Osteocyte (in vitro differentiated cells): ENCODE measurements around the gene OVCA2. TPM values are rescaled to one million over a fixed set of nuclear protein-coding genes. Genes with fewer than 3 reads are reported as not detected.
"Not testable (repeated sequence)": the region's sequence is repeated elsewhere in the genome, so short reads cannot be mapped to it uniquely, and the experiment has no call there.

Experiments
- DNase-seq: peaks from one replicate; pipeline ENCODE4 v3.0.0; 2021; ENCODE audit warnings: mixed read lengths; ENCODE audit not compliant: unreplicated experiment; ENCODE audit errors: extremely low spot score
- H3K27ac Mint-ChIP-seq: one replicate; pipeline ENCODE4 v1.8.0; 2021; ENCODE audit warnings: mild to moderate bottlenecking, mixed read lengths; ENCODE audit not compliant: unreplicated experiment
- H3K27me3 Mint-ChIP-seq: one replicate; pipeline ENCODE4 v1.8.0; 2021; ENCODE audit warnings: mixed read lengths; ENCODE audit not compliant: unreplicated experiment
- H3K36me3 Mint-ChIP-seq: one replicate; pipeline ENCODE4 v1.8.0; 2021; ENCODE audit warnings: mixed read lengths; ENCODE audit not compliant: unreplicated experiment
- H3K4me1 Mint-ChIP-seq: one replicate; pipeline ENCODE4 v1.8.0; 2021; ENCODE audit warnings: mixed read lengths; ENCODE audit not compliant: unreplicated experiment
- H3K4me3 Mint-ChIP-seq: one replicate; pipeline ENCODE4 v1.8.0; 2021; ENCODE audit warnings: mild to moderate bottlenecking, moderate library complexity, mixed read lengths; ENCODE audit not compliant: unreplicated experiment
- H3K9me3 Mint-ChIP-seq: one replicate; pipeline ENCODE4 v1.8.0; 2021; ENCODE audit warnings: mixed read lengths; ENCODE audit not compliant: unreplicated experiment
- total RNA-seq: library from RNA; stranded (reverse); gene quantifications from 2 replicates; pipeline ENCODE4 v1.2.1, GENCODE V29; 2021
- TF ChIP-seq, protein P1 (sequence below): fragments of 200-600 bp; sonication (generic); IDR thresholded peaks from 2 replicates; pipeline ENCODE4 v1.5.0; 2021; ENCODE audit warnings: antibody characterized with exemption, mild to moderate bottlenecking, moderate library complexity

Gene OVCA2
- total RNA-seq, 1 donor from 2014 or later: 33.2 TPM

DNA sequence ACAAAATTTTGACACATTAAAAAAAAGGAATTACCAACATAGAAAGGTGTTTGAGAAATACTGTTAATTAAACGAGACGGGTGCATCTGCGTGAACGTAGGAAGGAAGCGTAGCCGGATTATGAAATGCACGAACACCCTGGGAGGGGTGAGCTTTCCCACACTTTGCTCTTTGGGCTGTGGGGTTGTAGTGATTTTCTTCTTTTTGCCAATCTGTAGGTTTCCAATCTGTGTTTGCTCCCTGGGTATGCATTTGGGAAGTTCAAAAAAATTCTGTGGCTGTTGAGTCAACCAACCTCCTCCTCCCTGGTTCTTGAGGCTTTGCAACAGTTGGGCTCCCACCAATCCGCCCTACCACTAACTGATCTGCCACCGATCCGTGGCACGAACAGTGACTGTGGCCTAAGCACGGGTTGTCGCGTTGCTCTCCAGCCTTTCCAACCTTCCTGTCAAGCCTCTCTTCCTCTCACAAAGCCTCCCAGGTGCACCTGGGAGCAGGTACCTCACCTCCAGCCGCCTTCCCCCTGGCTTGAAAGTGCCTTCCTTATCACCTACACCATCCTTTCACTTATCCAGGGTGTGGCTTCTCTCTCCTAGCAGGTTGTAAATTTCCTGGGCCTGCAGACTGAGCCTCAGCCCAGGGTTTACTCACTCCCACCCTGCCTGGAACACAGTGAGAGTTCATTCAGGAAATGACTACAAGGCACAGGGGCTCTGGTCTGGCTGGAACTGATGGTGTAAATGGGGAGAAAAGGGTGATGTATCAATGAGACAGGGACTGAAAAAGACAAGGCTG lies 33.3 kb upstream of the OVCA2 start:
- Mint-ChIP-seq H3K9me3 (no peaks in the 10 kb centered on the region), H3K4me1 (peaks cover 36% of the 10 kb centered on the region), H3K27ac (no peak overlapping the region), H3K4me3 (no peak overlapping the region), H3K36me3 (no peaks in the 10 kb centered on the region), H3K27me3 (no peaks in the 10 kb centered on the region)
- TF ChIP-seq, protein P1, sequence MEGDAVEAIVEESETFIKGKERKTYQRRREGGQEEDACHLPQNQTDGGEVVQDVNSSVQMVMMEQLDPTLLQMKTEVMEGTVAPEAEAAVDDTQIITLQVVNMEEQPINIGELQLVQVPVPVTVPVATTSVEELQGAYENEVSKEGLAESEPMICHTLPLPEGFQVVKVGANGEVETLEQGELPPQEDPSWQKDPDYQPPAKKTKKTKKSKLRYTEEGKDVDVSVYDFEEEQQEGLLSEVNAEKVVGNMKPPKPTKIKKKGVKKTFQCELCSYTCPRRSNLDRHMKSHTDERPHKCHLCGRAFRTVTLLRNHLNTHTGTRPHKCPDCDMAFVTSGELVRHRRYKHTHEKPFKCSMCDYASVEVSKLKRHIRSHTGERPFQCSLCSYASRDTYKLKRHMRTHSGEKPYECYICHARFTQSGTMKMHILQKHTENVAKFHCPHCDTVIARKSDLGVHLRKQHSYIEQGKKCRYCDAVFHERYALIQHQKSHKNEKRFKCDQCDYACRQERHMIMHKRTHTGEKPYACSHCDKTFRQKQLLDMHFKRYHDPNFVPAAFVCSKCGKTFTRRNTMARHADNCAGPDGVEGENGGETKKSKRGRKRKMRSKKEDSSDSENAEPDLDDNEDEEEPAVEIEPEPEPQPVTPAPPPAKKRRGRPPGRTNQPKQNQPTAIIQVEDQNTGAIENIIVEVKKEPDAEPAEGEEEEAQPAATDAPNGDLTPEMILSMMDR: no peak
- DNase-seq: no peak

DNA sequence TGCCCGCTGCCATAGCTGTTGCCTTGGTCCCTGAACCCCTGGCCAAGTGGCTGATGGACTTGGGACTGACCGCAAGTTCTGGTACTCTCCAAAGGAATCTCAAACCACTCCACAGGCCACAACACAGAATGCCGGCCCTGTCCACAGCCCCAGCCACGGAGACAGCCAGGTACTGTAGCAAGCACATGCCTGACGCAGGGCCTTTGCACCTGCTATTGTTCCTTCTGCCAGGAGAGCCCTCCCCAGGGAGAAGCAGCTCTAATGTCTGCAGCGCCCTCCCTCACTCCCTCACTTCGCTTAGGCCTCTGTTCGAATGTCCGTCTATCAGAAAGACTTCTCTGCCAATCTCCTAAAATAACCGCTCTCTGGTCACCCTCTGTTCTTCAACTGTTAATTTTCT lies 32.1 kb upstream of the OVCA2 start:
- no peaks in the 10 kb centered on the region for H3K36me3 Mint-ChIP-seq
- no peak overlapping the region for H3K4me3 Mint-ChIP-seq
- no peaks in the 10 kb centered on the region for H3K27me3 Mint-ChIP-seq
- H3K9me3 Mint-ChIP-seq: no peaks in the 10 kb centered on the region
- H3K27ac Mint-ChIP-seq: no peak overlapping the region
- DNase-seq: no peak
- peaks cover 42% of the 10 kb centered on the region for H3K4me1 Mint-ChIP-seq
- TF ChIP-seq, protein P1: no peak

DNA sequence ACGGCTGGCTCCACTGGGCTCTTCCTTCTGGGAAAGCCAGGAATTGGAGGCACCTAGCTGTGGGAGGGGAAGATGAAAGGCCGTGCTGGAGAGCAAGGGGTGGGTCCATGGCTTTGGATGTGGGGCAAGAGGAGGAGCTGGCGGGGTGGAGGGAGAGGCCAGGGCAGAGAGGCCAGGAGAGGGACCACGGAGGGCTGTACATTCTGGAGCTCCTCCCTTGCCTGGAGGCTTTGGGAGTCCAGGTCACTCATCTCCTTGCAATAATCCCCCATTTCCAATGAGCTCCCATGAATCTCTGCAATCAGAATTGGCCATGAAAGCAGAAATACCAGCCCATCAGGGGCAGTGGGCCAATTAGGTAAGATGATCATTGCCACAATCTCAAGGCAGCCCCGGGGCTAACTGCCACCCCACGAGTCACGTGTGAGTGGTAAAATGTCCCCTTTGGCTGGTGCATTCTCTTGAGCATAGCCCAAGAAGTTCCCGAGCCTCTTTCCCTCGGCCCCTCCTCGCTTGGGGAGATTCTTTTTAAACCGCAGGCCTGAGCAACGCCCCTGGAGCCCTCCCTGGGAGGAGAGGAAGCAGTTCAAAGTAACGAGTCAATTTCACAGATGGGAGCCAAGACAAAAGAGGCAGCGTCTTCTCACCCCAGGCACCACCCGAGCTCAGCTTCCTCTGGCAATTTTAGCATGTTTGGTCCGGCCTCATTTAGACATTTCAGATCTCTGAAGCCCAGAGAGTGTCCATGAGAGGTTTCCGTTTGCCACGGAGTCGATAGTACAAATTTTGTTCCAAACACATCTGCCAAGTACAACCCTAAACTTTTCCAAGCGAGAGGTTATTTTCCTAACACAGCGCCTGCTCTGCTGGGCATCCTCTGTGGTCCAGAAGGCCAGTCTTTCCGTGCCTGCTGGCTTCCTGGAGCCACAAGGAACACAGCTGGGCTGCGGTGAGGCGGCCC lies 30.1 kb upstream of the OVCA2 start:
- no peaks in the 10 kb centered on the region for H3K9me3 Mint-ChIP-seq
- no peak for DNase-seq
- peaks cover under 1% of the 10 kb centered on the region for H3K27me3 Mint-ChIP-seq

DNA sequence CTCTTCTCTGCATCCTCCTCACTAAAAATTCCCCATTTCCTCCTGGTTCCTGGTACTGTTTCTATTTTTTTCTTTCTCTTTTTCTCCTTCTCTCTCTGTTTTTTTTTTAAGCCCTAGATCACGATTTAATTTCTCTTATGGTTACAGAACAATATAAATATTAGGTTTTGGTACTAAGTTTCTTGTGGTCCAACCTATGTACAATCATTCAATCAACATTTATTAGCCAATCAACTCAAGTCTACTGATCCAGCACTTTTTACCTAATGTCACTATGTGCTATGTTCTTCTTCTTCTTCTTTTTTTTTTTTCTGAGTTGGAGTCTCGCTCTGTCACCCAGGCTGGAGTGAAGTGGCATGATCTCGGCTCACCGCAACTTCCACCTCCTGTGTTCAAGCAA lies 29.3 kb upstream of the OVCA2 start:
- Mint-ChIP-seq H3K36me3 (no peaks in the 10 kb centered on the region), H3K27ac (peak overlapping the region; percentile 94), H3K4me1 (peaks cover 50% of the 10 kb centered on the region), H3K9me3 (no peaks in the 10 kb centered on the region), H3K4me3 (peak overlapping the region; percentile 41), H3K27me3 (peaks cover 6% of the 10 kb centered on the region)
- no peak for DNase-seq
- TF ChIP-seq, protein P1: no peak

More for the DNA sequence above, 30.1 kb upstream of the OVCA2 start:
- peaks cover 47% of the 10 kb centered on the region for H3K4me1 Mint-ChIP-seq
- TF ChIP-seq, protein P1: no peak
- H3K4me3 Mint-ChIP-seq: peak overlapping the region; percentile 45
- H3K36me3 Mint-ChIP-seq: no peaks in the 10 kb centered on the region
- H3K27ac Mint-ChIP-seq: peak overlapping the region; percentile 94

DNA sequence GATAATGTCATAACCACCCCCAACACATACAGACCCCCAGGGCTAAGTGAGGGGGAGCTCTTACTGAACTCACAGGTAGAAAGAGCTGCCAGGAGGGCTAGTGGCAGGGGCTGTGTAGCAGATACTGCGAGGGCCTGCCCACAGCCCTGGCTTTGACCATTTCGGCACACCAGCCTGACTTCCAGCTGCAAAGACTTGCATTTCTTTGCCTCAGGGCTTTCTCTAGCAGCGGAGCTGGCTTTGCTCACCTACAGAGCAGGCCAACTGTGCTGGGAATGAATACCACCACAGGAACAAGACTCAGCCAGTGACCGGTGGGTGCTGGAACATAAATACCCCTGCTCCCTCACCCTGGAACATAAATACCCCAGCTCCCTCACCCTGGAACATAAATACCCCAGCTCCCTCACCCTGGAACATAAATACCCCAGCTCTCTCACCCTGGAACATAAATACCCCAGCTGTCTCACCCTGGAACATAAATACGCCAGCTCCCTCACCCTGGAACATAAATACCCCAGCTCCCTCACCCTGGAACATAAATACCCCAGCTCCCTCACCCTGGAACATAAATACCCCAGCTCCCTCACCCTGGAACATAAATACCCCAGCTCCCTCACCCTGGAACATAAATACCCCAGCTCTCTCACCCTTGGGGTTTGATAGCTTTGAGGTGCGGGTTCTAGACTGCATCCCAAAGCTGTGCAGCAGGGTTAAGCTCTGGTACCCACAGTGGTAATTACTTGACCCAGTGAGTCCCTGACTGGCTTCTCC lies 28.4 kb upstream of the OVCA2 start:
- peaks cover 53% of the 10 kb centered on the region for H3K4me1 Mint-ChIP-seq
- H3K36me3 Mint-ChIP-seq, H3K4me3 Mint-ChIP-seq, DNase-seq, H3K9me3 Mint-ChIP-seq: not testable (repeated sequence)
- H3K27ac Mint-ChIP-seq: peak overlapping the region; percentile 94
- H3K27me3 Mint-ChIP-seq: peaks cover 15% of the 10 kb centered on the region
